Smooth muscle cell (in vitro differentiated cells): Measurements from ENCODE around the gene SRM. TPM values are rescaled to one million over a fixed set of nuclear protein-coding genes. Genes with fewer than 3 reads are reported as not detected.
"Not testable (repeated sequence)": the region's sequence is repeated elsewhere in the genome, so short reads cannot be mapped to it uniquely, and the experiment has no call there.

Experiments
- DNase-seq: peaks from one replicate; lab custom pipeline; 2025; ENCODE audit not compliant: unreplicated experiment; lab: John Stamatoyannopoulos, UW
- H2AFZ ChIP-seq: fragments of 200-600 bp; sonication (generic); 2 replicates; pipeline ENCODE4 v1.6.0; 2016; ENCODE audit warnings: antibody characterized with exemption, low read depth, mild to moderate bottlenecking
- H3F3A ChIP-seq: fragments of 200-600 bp; sonication (generic); 2 replicates; pipeline ENCODE4 v1.6.0; 2017; ENCODE audit warnings: antibody characterized with exemption, low read depth
- H3K27ac ChIP-seq: fragments of 200-600 bp; sonication (generic); 2 replicates; pipeline ENCODE4 v1.5.1; 2016; ENCODE audit warnings: low read depth, mild to moderate bottlenecking
- H3K27me3 ChIP-seq: fragments of 200-600 bp; sonication (generic); 2 replicates; pipeline ENCODE4 v1.6.1; 2016; ENCODE audit warnings: low read depth, mild to moderate bottlenecking
- H3K36me3 ChIP-seq: fragments of 200-600 bp; sonication (generic); 2 replicates; pipeline ENCODE4 v1.5.1; 2016; ENCODE audit warnings: low read depth
- H3K4me1 ChIP-seq: fragments of 200-600 bp; sonication (generic); 2 replicates; pipeline ENCODE4 v1.5.1; 2016; ENCODE audit warnings: low read depth
- H3K4me2 ChIP-seq: fragments of 200-600 bp; sonication (generic); 2 replicates; pipeline ENCODE4 v1.6.0; 2016; ENCODE audit warnings: mild to moderate bottlenecking
- H3K4me3 ChIP-seq: fragments of 200-600 bp; sonication (generic); 2 replicates; pipeline ENCODE4 v1.5.1; 2016; ENCODE audit warnings: mild to moderate bottlenecking
- H3K79me2 ChIP-seq: fragments of 200-600 bp; sonication (generic); 2 replicates; pipeline ENCODE4 v1.6.0; 2016; ENCODE audit warnings: low read depth, mild to moderate bottlenecking
- H3K9ac ChIP-seq: fragments of 200-600 bp; sonication (generic); 2 replicates; pipeline ENCODE4 v1.6.0; 2016; ENCODE audit warnings: low read depth
- H3K9me3 ChIP-seq: fragments of 200-600 bp; sonication (generic); replicated peaks from 2 replicates; pipeline ENCODE4 v1.5.1; 2016; ENCODE audit warnings: low read depth
- H4K20me1 ChIP-seq: fragments of 200-600 bp; sonication (generic); 2 replicates; pipeline ENCODE4 v1.6.0; 2016; ENCODE audit warnings: low read depth
- CTCF ChIP-seq: fragments of 200-600 bp; sonication (generic); IDR thresholded peaks from 2 replicates; pipeline ENCODE4 v1.5.1; 2017; ENCODE audit warnings: borderline replicate concordance, mild to moderate bottlenecking, antibody characterized with exemption; ENCODE audit not compliant: insufficient read depth, poor library complexity, severe bottlenecking
- WGBS: methylation state at CpG from one replicate; pipeline ENCODE4 v1.1.7; 2016; ENCODE audit warnings: low lambda C conversion rate; 5-methylcytosine and 5-hydroxymethylcytosine counted together
- polyA plus RNA-seq: library from polyadenylated mRNA; unstranded; fragments of >200 nt; fragmentation: Nextera tagmentation; extraction: Ambion mirVana; gene quantifications from 2 replicates; pipeline ENCODE4 v1.2.1, GENCODE V29; 2016
- total RNA-seq: library from RNA; depleted of rRNA; stranded (reverse); fragments of >200 nt; gene quantifications from 2 replicates; pipeline ENCODE4 v1.2.3, GENCODE V29; 2014

The SRM gene
- total and polyA plus RNA-seq, 2 experiments from 2014 or later, result 43.9 to 355 TPM

- Histone ChIP-seq H3K9ac (no peak overlapping the region), H3K27me3 (no peaks in the 10 kb centered on the region), H3K4me2 (no peak overlapping the region), H2AFZ (no peak overlapping the region), H3K36me3 (peaks cover 7% of the 10 kb centered on the region), H3K9me3 (no peaks in the 10 kb centered on the region), H3K79me2 (peaks cover 7% of the 10 kb centered on the region), H3F3A (peaks cover 3% of the 10 kb centered on the region), H3K27ac (no peak overlapping the region), H3K4me3 (no peak overlapping the region), H4K20me1 (no peaks in the 10 kb centered on the region), H3K4me1 (peaks cover 3% of the 10 kb centered on the region)
- no peak for TF ChIP-seq CTCF
- 100% methylated on average over 1 of the region's 1 CpG for WGBS
- DNase-seq, result no peak
Measured at GRCh38 chr1:11065796-11066195, 6.0 kb upstream of the SRM start.

GRCh38 chr1:11064942-11065341 is 5.1 kb upstream of the SRM start:
- H3K4me2 ChIP-seq, result no peak overlapping the region
- H4K20me1 ChIP-seq, result no peaks in the 10 kb centered on the region
- H3K4me3 ChIP-seq, result no peak overlapping the region
- no peak for DNase-seq
- H3K9ac ChIP-seq, result no peak overlapping the region
- peaks cover 5% of the 10 kb centered on the region for H3K4me1 ChIP-seq
- H3F3A ChIP-seq, result peaks cover 9% of the 10 kb centered on the region
- no peaks in the 10 kb centered on the region for H3K9me3 ChIP-seq
- TF ChIP-seq CTCF, result no peak
- H3K27me3 ChIP-seq, result no peaks in the 10 kb centered on the region
- H3K36me3 ChIP-seq, result peaks cover 7% of the 10 kb centered on the region
- H3K79me2 ChIP-seq, result peaks cover 7% of the 10 kb centered on the region
- H2AFZ ChIP-seq, result no peak overlapping the region
- 100% methylated on average over 3 of the region's 3 CpGs for WGBS
- no peak overlapping the region for H3K27ac ChIP-seq

- not testable (repeated sequence) for H3K4me2 ChIP-seq, H3K27ac ChIP-seq, H4K20me1 ChIP-seq, H3K27me3 ChIP-seq, H3K36me3 ChIP-seq, H3K4me3 ChIP-seq, H2AFZ ChIP-seq, H3K4me1 ChIP-seq, H3K9ac ChIP-seq, H3K9me3 ChIP-seq, DNase-seq, H3F3A ChIP-seq
- 95% methylated on average over 18 of the region's 18 CpGs for WGBS
- peaks cover 13% of the 10 kb centered on the region for H3K79me2 ChIP-seq
Measured at GRCh38 chr1:11063937-11064537, 4.2 kb upstream of the SRM start.

GRCh38 chr1:11062965-11063401 is 3.2 kb upstream of the SRM start:
- H3F3A ChIP-seq, result peaks cover 9% of the 10 kb centered on the region
- no peaks in the 10 kb centered on the region for H3K27me3 ChIP-seq
- H3K36me3 ChIP-seq, result peaks cover 7% of the 10 kb centered on the region
- H3K79me2 ChIP-seq, result peaks cover 24% of the 10 kb centered on the region
- 77% methylated on average over 3 of the region's 3 CpGs for WGBS
- no peak overlapping the region for H3K4me2 ChIP-seq
- H3K9me3 ChIP-seq, result no peaks in the 10 kb centered on the region
- H4K20me1 ChIP-seq, result no peaks in the 10 kb centered on the region
- no peak overlapping the region for H3K27ac ChIP-seq
- DNase-seq, result no peak
- no peak overlapping the region for H2AFZ ChIP-seq
- TF ChIP-seq CTCF, result no peak
- H3K9ac ChIP-seq, result no peak overlapping the region
- H3K4me1 ChIP-seq, result peaks cover 12% of the 10 kb centered on the region
- no peak overlapping the region for H3K4me3 ChIP-seq
